BLaER1 treated with 17β-estradiol and CSF1 and Interleukin-3, amounts not matched to agents 10 nM and 100 nM (cell line): ENCODE results near the gene POLDIP3.
A peak's percentile ranks its signal among the peaks of the same experiment; 100 is the strongest.

Source experiments
- H3K27ac ChIP-seq, 11 experiments: shearing (Covaris generic); formaldehyde crosslinking; 2 replicates each; pipeline ENCODE4 v1.8.1; 2022
- H3K27me3 ChIP-seq, 11 experiments: shearing (Covaris generic); formaldehyde crosslinking; 2 replicates each; pipeline ENCODE4 v1.8.1; 2022
- H3K36me3 ChIP-seq, 11 experiments: shearing (Covaris generic); formaldehyde crosslinking; 2 replicates each; pipeline ENCODE4 v1.8.1; 2022
- H3K4me1 ChIP-seq, 10 experiments: shearing (Covaris generic); formaldehyde crosslinking; 2 replicates each; pipeline ENCODE4 v1.8.1; 2022
- H3K4me2 ChIP-seq, 11 experiments: shearing (Covaris generic); formaldehyde crosslinking; 2 replicates each; pipeline ENCODE4 v1.8.1; 2022
- H3K4me3 ChIP-seq, 10 experiments: shearing (Covaris generic); formaldehyde crosslinking; 2 replicates each; pipeline ENCODE4 v1.8.1; 2022
- H3K9ac ChIP-seq, 11 experiments: shearing (Covaris generic); formaldehyde crosslinking; 2 replicates each; pipeline ENCODE4 v1.8.1; 2022
- H3K9me3 ChIP-seq, 11 experiments: shearing (Covaris generic); formaldehyde crosslinking; replicated peaks in 1 of 11; 2 replicates each; pipeline ENCODE4 v1.8.1; 2022
- H4K20me1 ChIP-seq, 11 experiments: shearing (Covaris generic); formaldehyde crosslinking; 2 replicates each; pipeline ENCODE4 v1.8.1; 2022
- Cebpa-rat ChIP-seq, 11 experiments: shearing (Covaris generic); IDR thresholded peaks; 2 replicates each; pipeline ENCODE4 v1.8.1; 2022

POLDIP3 gene

GRCh38 chr22:42644422-42645340, 30.0 kb upstream of the POLDIP3 start:
- peak overlapping the region; percentile 14 to 93 (median 70); a peak in 18 of 22 replicates for H3K9ac ChIP-seq
- peaks cover 69 to 92% (median 86%) of the 10 kb centered on the region in 11 experiments; a peak in 21 of 22 replicates for H4K20me1 ChIP-seq
- no peaks in the 10 kb centered on the region for H3K27me3 ChIP-seq
- no peak for TF ChIP-seq Cebpa-rat (IDR thresholded peaks at IDR 0.05)
- peaks cover 75 to 88% (median 84%) of the 10 kb centered on the region in 10 experiments for H3K4me1 ChIP-seq
- H3K36me3 ChIP-seq, result no peaks in the 10 kb centered on the region
- H3K4me3 ChIP-seq, result no peak overlapping the region
- peak overlapping the region in 8 of 11 experiments; percentile 23 to 66 (median 48); a peak in 14 of 22 replicates for H3K27ac ChIP-seq
- no peaks in the 10 kb centered on the region for H3K9me3 ChIP-seq
- peak overlapping the region; percentile 86 to 99 (median 96) for H3K4me2 ChIP-seq

- Histone ChIP-seq H3K9ac (peak overlapping the region in 7 of 11 experiments; percentile 8 to 90 (median 62); a peak in 6 of 22 replicates), H3K27ac (peak overlapping the region in 4 of 11 experiments; percentile 26 to 59 (median 48); a peak in 7 of 22 replicates), H3K27me3 (no peaks in the 10 kb centered on the region), H3K4me2 (peak overlapping the region; percentile 86 to 99 (median 96)), H3K4me1 (peaks cover 77 to 95% (median 88%) of the 10 kb centered on the region in 10 experiments), H3K9me3 (no peaks in the 10 kb centered on the region), H3K36me3 (no peaks in the 10 kb centered on the region), H3K4me3 (no peak overlapping the region), H4K20me1 (peaks cover 69 to 100% (median 87%) of the 10 kb centered on the region in 11 experiments; a peak in 21 of 22 replicates)
- no peak for TF ChIP-seq Cebpa-rat (IDR thresholded peaks at IDR 0.05)
Measured at GRCh38 chr22:42643634-42644421, 29.1 kb upstream of the POLDIP3 start.

- H3K4me3 ChIP-seq, result no peak overlapping the region
- peak overlapping the region in 6 of 11 experiments; percentile 8 to 53 (median 24); a peak in 6 of 22 replicates for H3K9ac ChIP-seq
- H3K27me3 ChIP-seq, result no peaks in the 10 kb centered on the region
- peaks cover 63 to 99% (median 86%) of the 10 kb centered on the region in 11 experiments; a peak in 21 of 22 replicates for H4K20me1 ChIP-seq
- TF ChIP-seq Cebpa-rat (IDR thresholded peaks at IDR 0.05), result no peak
- peak overlapping the region in 6 of 11 experiments; percentile 3 to 59 (median 31); a peak in 3 of 22 replicates for H3K27ac ChIP-seq
- peaks cover 71 to 88% (median 82%) of the 10 kb centered on the region in 10 experiments for H3K4me1 ChIP-seq
- H3K36me3 ChIP-seq, result no peaks in the 10 kb centered on the region
- no peaks in the 10 kb centered on the region for H3K9me3 ChIP-seq
- peak overlapping the region; percentile 86 to 99 (median 96); a peak in 20 of 22 replicates for H3K4me2 ChIP-seq
Measured at GRCh38 chr22:42642806-42643633, 28.3 kb upstream of the POLDIP3 start.

- Histone ChIP-seq H3K27ac (no peak overlapping the region), H3K36me3 (peaks cover 7 to 10% (median 9%) of the 10 kb centered on the region in 11 experiments; a peak in 18 of 22 replicates)
- no peak for TF ChIP-seq Cebpa-rat (IDR thresholded peaks at IDR 0.05)
Measured at GRCh38 chr22:42641801-42642413, 27.2 kb upstream of the POLDIP3 start.

GRCh38 chr22:42639541-42640241, 25.0 kb upstream of the POLDIP3 start:
- H3K9ac ChIP-seq, result no peak overlapping the region
- H3K27ac ChIP-seq, result no peak overlapping the region
- H4K20me1 ChIP-seq, result peaks cover 47 to 91% (median 75%) of the 10 kb centered on the region in 11 experiments
- peaks cover 24 to 32% (median 28%) of the 10 kb centered on the region in 11 experiments for H3K36me3 ChIP-seq
- no peaks in the 10 kb centered on the region for H3K27me3 ChIP-seq
- peak overlapping the region; percentile 43 to 72 (median 56) for H3K4me2 ChIP-seq
- no peak overlapping the region for H3K4me3 ChIP-seq
- TF ChIP-seq Cebpa-rat (IDR thresholded peaks at IDR 0.05), result no peak
- peaks cover 37 to 65% (median 49%) of the 10 kb centered on the region in 10 experiments for H3K4me1 ChIP-seq
- H3K9me3 ChIP-seq, result no peaks in the 10 kb centered on the region

More at GRCh38 chr22:42641801-42642413, 27.2 kb upstream of the POLDIP3 start:
- Histone ChIP-seq H3K27me3 (no peaks in the 10 kb centered on the region), H4K20me1 (peaks cover 62 to 98% (median 84%) of the 10 kb centered on the region in 11 experiments), H3K4me3 (no peak overlapping the region), H3K4me2 (peak overlapping the region in 4 of 11 experiments; percentile 90 to 96 (median 92); a peak in 3 of 22 replicates), H3K9me3 (no peaks in the 10 kb centered on the region), H3K4me1 (peaks cover 60 to 77% (median 70%) of the 10 kb centered on the region in 10 experiments), H3K9ac (no peak overlapping the region)

GRCh38 chr22:42637555-42637954, 22.9 kb upstream of the POLDIP3 start:
- H3K9ac ChIP-seq, result no peak overlapping the region
- no peak overlapping the region for H3K4me3 ChIP-seq
- H3K27ac ChIP-seq, result no peak overlapping the region
- peaks cover 38 to 50% (median 43%) of the 10 kb centered on the region in 11 experiments for H3K36me3 ChIP-seq
- H3K9me3 ChIP-seq, result no peaks in the 10 kb centered on the region
- TF ChIP-seq Cebpa-rat (IDR thresholded peaks at IDR 0.05), result no peak
- no peaks in the 10 kb centered on the region for H3K27me3 ChIP-seq
- peaks cover 27 to 83% (median 62%) of the 10 kb centered on the region in 11 experiments for H4K20me1 ChIP-seq
- no peak overlapping the region for H3K4me2 ChIP-seq
- H3K4me1 ChIP-seq, result peaks cover 18 to 43% (median 28%) of the 10 kb centered on the region in 10 experiments

- no peak for TF ChIP-seq Cebpa-rat (IDR thresholded peaks at IDR 0.05)
- H4K20me1 ChIP-seq, result peaks cover 32 to 82% (median 61%) of the 10 kb centered on the region in 11 experiments; a peak in 20 of 22 replicates
- H3K4me1 ChIP-seq, result peaks cover 18 to 35% (median 22%) of the 10 kb centered on the region in 10 experiments
- no peak overlapping the region for H3K4me3 ChIP-seq
- H3K9me3 ChIP-seq, result no peaks in the 10 kb centered on the region
- H3K9ac ChIP-seq, result no peak overlapping the region
- H3K36me3 ChIP-seq, result peaks cover 48 to 61% (median 53%) of the 10 kb centered on the region in 11 experiments
- H3K27me3 ChIP-seq, result no peaks in the 10 kb centered on the region
- no peak overlapping the region for H3K27ac ChIP-seq
- no peak overlapping the region for H3K4me2 ChIP-seq
Measured at GRCh38 chr22:42636506-42636905, 21.8 kb upstream of the POLDIP3 start.
